SU-DHL-6 (cell line): Measurements from ENCODE around the gene SLC25A12.

ENCODE experiments used
- EZH2phosphoT487 ChIP-seq: fragments of 200-600 bp; sonication (generic), shearing (Covaris generic); conservative IDR thresholded peaks from 2 replicates; pipeline ENCODE4 v1.6.1; 2018; ENCODE audit warnings: mild to moderate bottlenecking, antibody characterized with exemption, low read length, moderate library complexity, mixed read lengths
- TF ChIP-seq, protein P1 (sequence below): fragments of 200-600 bp; sonication (generic); IDR thresholded peaks from one replicate; pipeline ENCODE4 v1.5.1; 2017; ENCODE audit warnings: antibody characterized with exemption, mild to moderate bottlenecking, low read length, moderate library complexity; ENCODE audit not compliant: insufficient read depth, poor library complexity, severe bottlenecking

DNA sequence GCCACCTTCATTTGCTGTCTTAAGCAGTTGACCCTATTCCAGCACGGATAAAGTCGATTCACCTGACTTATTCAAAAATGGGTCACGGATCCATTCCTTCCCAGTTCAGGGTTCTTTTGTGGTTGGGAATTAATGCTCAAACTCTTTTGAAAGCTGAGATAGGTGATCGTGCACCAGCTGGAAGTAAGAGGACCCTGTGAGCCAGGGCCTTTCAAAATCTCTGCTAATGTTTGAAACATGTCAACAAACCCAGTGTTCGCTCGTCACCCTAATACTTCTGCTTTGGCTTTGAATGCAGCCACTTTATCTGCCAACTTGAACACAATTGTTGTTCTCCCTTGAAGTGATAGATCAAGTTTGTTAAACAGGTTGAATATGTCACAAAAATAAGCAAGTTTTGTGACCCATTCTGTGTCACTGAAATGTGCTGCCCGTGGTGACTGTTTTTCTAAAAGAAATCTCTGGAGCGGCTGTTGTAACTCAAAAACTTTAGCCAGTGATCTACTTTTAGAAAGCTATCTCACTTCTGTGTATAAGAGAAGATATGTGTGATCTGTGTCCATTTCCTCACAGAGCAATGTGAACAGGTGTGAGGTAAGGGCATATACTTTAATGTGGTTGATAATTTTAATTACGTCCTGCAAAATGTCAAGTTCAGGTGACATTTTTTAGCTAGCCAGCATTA lies 45.2 kb upstream of the SLC25A12 start:
- TF ChIP-seq, protein P1, sequence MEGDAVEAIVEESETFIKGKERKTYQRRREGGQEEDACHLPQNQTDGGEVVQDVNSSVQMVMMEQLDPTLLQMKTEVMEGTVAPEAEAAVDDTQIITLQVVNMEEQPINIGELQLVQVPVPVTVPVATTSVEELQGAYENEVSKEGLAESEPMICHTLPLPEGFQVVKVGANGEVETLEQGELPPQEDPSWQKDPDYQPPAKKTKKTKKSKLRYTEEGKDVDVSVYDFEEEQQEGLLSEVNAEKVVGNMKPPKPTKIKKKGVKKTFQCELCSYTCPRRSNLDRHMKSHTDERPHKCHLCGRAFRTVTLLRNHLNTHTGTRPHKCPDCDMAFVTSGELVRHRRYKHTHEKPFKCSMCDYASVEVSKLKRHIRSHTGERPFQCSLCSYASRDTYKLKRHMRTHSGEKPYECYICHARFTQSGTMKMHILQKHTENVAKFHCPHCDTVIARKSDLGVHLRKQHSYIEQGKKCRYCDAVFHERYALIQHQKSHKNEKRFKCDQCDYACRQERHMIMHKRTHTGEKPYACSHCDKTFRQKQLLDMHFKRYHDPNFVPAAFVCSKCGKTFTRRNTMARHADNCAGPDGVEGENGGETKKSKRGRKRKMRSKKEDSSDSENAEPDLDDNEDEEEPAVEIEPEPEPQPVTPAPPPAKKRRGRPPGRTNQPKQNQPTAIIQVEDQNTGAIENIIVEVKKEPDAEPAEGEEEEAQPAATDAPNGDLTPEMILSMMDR, result no peak
- no peak for TF ChIP-seq EZH2phosphoT487
